ENCODE data around the gene SMIM41. TPM values are rescaled to one million over a fixed set of nuclear protein-coding genes. Genes with fewer than 3 reads are reported as not detected.

SMIM41 gene
- total and polyA plus RNA-seq, 10 of the 15 experiments (the other 5 are each of a cell fraction or from before 2014, with no cell fraction given), result not detected

DNA sequence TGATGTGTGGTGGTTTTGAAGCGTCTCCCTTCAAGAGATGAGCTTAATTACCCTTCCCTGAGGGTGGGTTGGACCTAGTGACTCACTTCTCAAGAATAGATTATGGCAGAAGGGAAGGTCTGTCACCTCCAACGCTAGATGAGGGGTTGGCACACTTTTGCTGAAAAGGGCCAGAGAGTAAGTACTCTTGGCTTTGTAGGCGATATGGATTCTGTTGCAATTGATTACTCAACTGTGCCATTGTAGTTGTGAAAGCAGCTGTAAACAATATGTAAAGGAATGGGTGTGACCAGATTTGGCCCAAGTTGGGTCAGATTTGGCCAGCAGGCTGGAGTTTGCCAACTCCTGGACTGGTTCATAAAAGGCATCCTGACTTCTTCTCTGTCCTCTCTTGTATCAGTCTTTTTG lies 53.3 kb downstream of the SMIM41 start (continued):
- TF ChIP-seq, protein P1, sequence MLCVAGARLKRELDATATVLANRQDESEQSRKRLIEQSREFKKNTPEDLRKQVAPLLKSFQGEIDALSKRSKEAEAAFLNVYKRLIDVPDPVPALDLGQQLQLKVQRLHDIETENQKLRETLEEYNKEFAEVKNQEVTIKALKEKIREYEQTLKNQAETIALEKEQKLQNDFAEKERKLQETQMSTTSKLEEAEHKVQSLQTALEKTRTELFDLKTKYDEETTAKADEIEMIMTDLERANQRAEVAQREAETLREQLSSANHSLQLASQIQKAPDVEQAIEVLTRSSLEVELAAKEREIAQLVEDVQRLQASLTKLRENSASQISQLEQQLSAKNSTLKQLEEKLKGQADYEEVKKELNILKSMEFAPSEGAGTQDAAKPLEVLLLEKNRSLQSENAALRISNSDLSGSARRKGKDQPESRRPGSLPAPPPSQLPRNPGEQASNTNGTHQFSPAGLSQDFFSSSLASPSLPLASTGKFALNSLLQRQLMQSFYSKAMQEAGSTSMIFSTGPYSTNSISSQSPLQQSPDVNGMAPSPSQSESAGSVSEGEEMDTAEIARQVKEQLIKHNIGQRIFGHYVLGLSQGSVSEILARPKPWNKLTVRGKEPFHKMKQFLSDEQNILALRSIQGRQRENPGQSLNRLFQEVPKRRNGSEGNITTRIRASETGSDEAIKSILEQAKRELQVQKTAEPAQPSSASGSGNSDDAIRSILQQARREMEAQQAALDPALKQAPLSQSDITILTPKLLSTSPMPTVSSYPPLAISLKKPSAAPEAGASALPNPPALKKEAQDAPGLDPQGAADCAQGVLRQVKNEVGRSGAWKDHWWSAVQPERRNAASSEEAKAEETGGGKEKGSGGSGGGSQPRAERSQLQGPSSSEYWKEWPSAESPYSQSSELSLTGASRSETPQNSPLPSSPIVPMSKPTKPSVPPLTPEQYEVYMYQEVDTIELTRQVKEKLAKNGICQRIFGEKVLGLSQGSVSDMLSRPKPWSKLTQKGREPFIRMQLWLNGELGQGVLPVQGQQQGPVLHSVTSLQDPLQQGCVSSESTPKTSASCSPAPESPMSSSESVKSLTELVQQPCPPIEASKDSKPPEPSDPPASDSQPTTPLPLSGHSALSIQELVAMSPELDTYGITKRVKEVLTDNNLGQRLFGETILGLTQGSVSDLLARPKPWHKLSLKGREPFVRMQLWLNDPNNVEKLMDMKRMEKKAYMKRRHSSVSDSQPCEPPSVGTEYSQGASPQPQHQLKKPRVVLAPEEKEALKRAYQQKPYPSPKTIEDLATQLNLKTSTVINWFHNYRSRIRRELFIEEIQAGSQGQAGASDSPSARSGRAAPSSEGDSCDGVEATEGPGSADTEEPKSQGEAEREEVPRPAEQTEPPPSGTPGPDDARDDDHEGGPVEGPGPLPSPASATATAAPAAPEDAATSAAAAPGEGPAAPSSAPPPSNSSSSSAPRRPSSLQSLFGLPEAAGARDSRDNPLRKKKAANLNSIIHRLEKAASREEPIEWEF (IDR thresholded peaks at IDR 0.05; ENCODE audit: insufficient replicate concordance, low read depth, low read length), result no peak
- no peak for TF ChIP-seq EZH2 (IDR thresholded peaks at IDR 0.05; ENCODE audit: borderline replicate concordance, control insufficient read depth, low read depth, low read length)
- no peak for TF ChIP-seq ZNF384 (IDR thresholded peaks at IDR 0.05; ENCODE audit: borderline replicate concordance, low read depth, low read length)
- TF ChIP-seq WRNIP1 (IDR thresholded peaks at IDR 0.05; ENCODE audit: borderline replicate concordance, low read depth, low read length), result no peak
- TF ChIP-seq FOS (IDR thresholded peaks at IDR 0.05; ENCODE audit: borderline replicate concordance, extremely low read depth, insufficient read length), result no peak

DNA sequence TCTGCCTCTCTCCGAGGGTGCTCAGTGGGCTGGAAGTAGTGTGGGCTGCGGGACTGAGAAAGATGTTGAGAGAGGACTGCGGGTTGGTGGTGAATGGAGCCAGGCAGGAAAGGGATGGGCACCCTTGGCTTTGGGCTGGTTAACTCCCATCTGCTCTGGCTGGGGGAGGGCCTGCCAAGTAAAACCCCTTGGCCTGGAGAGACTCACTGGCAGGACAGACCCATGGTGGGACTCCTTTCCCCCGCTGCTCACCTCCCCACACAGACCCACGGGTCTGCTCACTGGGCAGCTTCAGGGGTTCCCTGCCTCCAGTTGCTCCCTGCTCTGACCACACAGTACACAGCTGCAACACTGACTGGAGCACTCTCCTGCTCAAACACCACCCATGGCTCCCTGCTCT lies 58.2 kb downstream of the SMIM41 start:
- ChIA-PET POLR2A (no interaction called here), CTCF (no interaction called here), RAD21 (ENCODE audit: unreplicated experiment) (no interaction called here), SMC1A (ENCODE audit: uncharacterized antibody, unreplicated experiment) (no interaction called here)
- Histone ChIP-seq H2AFZ (ENCODE audit: control insufficient read depth, low read depth, low read length) (no peak overlapping the region), H3K4me2 (ENCODE audit: control insufficient read depth, insufficient read depth) (no peak overlapping the region), H3K9ac (ENCODE audit: control insufficient read depth, insufficient read depth, low read length) (no peak overlapping the region), H3K4me1 (ENCODE audit: control insufficient read depth, insufficient read depth, low read length) (no peaks in the 10 kb centered on the region), H3K27ac (ENCODE audit: control insufficient read depth, insufficient read depth) (no peak overlapping the region), H3K27me3 (replicated peaks in 1 of 2; ENCODE audit: control insufficient read depth in 2 of 2, insufficient read depth in 2 of 2, low read length in 1 of 2) (peaks cover 0 to 2% of the 10 kb centered on the region in 2 experiments; a peak in 1 of 4 replicates), H3K4me3 (no peak overlapping the region), H3K9me3 (replicated peaks; ENCODE audit: control insufficient read depth, insufficient read depth, low read length) (no peaks in the 10 kb centered on the region), H4K20me1 (ENCODE audit: control insufficient read depth, insufficient read depth) (no peaks in the 10 kb centered on the region), H3K79me2 (ENCODE audit: control insufficient read depth, insufficient read depth, low read length) (no peaks in the 10 kb centered on the region), H3K36me3 (ENCODE audit: control insufficient read depth in 2 of 2, insufficient read depth in 2 of 2, low read length in 1 of 2) (no peaks in the 10 kb centered on the region)
- in situ Hi-C loops (cut with MboI) (no loop called here), intact Hi-C loops (cut with micrococcal nuclease; ENCODE audit: unreplicated experiment) (no loop called here)
- WGBS (ENCODE audit: insufficient coverage, insufficient replicate concordance, low lambda C conversion rate, missing lambda C conversion rate), result 34% methylated on average over 5 of the region's 5 CpGs
- ATAC-seq, result no peak
- no peak for DNase-seq (ENCODE audit: low read depth, low spot score)
- no TSS peak for BruUV-seq (replicated peaks)
- TF ChIP-seq, protein P2, sequence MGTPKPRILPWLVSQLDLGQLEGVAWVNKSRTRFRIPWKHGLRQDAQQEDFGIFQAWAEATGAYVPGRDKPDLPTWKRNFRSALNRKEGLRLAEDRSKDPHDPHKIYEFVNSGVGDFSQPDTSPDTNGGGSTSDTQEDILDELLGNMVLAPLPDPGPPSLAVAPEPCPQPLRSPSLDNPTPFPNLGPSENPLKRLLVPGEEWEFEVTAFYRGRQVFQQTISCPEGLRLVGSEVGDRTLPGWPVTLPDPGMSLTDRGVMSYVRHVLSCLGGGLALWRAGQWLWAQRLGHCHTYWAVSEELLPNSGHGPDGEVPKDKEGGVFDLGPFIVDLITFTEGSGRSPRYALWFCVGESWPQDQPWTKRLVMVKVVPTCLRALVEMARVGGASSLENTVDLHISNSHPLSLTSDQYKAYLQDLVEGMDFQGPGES (IDR thresholded peaks at IDR 0.05), result no peak
- TF ChIP-seq HCFC1 (IDR thresholded peaks at IDR 0.05; ENCODE audit: low read length), result no peak
- no peak for FAIRE-seq
